SK-N-SH (cell line): ENCODE results near the gene JCHAIN. TPM values are rescaled to one million over a fixed set of nuclear protein-coding genes. Genes with fewer than 3 reads are reported as not detected.
A peak's percentile ranks its signal among the peaks of the same experiment; 100 is the strongest.

Experiments used
- CTCF ChIA-PET: fragments of 300-600, 350-600 bp; formaldehyde crosslinking; extraction: SDS; loops from one replicate; lab custom pipeline; 2021; lab: Yijun Ruan, JAX
- POLR2A ChIA-PET: fragments of 350-600 bp; sonication (Branson Sonifier 250); formaldehyde crosslinking; extraction: SDS; loops from one replicate; lab custom pipeline; 2020; ENCODE audit warnings: antibody characterized with exemption, inconsistent platforms; lab: Yijun Ruan, JAX
- DNase-seq: peaks from one replicate; pipeline ENCODE4 v3.0.0; 2012
- H2AFZ ChIP-seq: fragments of 200-600 bp; sonication (generic); 2 replicates; pipeline ENCODE4 v1.8.1; 2016; ENCODE audit warnings: antibody characterized with exemption, mild to moderate bottlenecking, low read depth
- H3F3A ChIP-seq: fragments of 200-600 bp; sonication (generic); replicated peaks from 2 replicates; pipeline ENCODE3; 2016; ENCODE audit warnings: antibody characterized with exemption, mild to moderate bottlenecking; ENCODE audit not compliant: insufficient read depth
- H3K27ac ChIP-seq, 2 experiments: fragments of 200-500 bp in 1 of 2; fragments of 200-600 bp in 1 of 2; sonication (Bioruptor generic) in 1 of 2; sonication (generic), shearing (Covaris generic) in 1 of 2; 2 replicates each; pipeline versions ENCODE4 v1.5.1 to v1.6.1; 2014 to 2016; ENCODE audit warnings: low read depth in 2 of 2, inconsistent platforms in 1 of 2, low read length in 1 of 2, mild to moderate bottlenecking in 1 of 2, mixed read lengths in 1 of 2
- H3K27me3 ChIP-seq: fragments of 200-600 bp; sonication (generic), shearing (Covaris generic); 2 replicates; pipeline ENCODE4 v1.6.1; 2016; ENCODE audit warnings: mixed run types; ENCODE audit not compliant: insufficient read depth
- H3K36me3 ChIP-seq, 2 experiments: fragments of 200-500 bp in 1 of 2; fragments of 200-600 bp in 1 of 2; sonication (Bioruptor generic) in 1 of 2; sonication (generic) in 1 of 2; replicated peaks in 1 of 2; 2 replicates each; pipeline versions ENCODE3 to v1.5.1; 2014 to 2016; ENCODE audit warnings: low read length in 1 of 2, mild to moderate bottlenecking in 1 of 2; ENCODE audit not compliant: insufficient read depth in 2 of 2, control insufficient read depth in 1 of 2
- H3K4me1 ChIP-seq, 2 experiments: fragments of 200-500 bp in 1 of 2; fragments of 200-600 bp in 1 of 2; sonication (Bioruptor generic) in 1 of 2; sonication (generic), shearing (Covaris generic) in 1 of 2; 2 replicates each; pipeline versions ENCODE4 v1.5.1 to v1.6.1; 2014 to 2016; ENCODE audit warnings: low read depth in 1 of 2, low read length in 1 of 2, mixed run types in 1 of 2; ENCODE audit not compliant: insufficient read depth in 2 of 2, control insufficient read depth in 1 of 2
- H3K4me2 ChIP-seq: fragments of 200-600 bp; sonication (generic), shearing (Covaris generic); 2 replicates; pipeline ENCODE4 v1.6.1; 2017; ENCODE audit warnings: mixed run types
- H3K4me3 ChIP-seq, 2 experiments: fragments of 200-500 bp in 1 of 2; fragments of 200-600 bp in 1 of 2; sonication (Bioruptor generic) in 1 of 2; sonication (generic), shearing (Covaris generic) in 1 of 2; 2 replicates each; pipeline versions ENCODE4 v1.5.1 to v1.8.1; 2014 to 2016; ENCODE audit warnings: low read depth in 2 of 2, inconsistent platforms in 1 of 2, low read length in 1 of 2, mild to moderate bottlenecking in 1 of 2, mixed read lengths in 1 of 2, moderate library complexity in 1 of 2
- H3K79me2 ChIP-seq: fragments of 200-600 bp; sonication (generic); 2 replicates; pipeline ENCODE4 v1.8.1; 2017; ENCODE audit warnings: mild to moderate bottlenecking; ENCODE audit not compliant: insufficient read depth
- H3K9ac ChIP-seq: fragments of 200-600 bp; sonication (generic); 2 replicates; pipeline ENCODE4 v1.6.1; 2017; ENCODE audit warnings: mixed run types
- H3K9me2 ChIP-seq: fragments of 200-600 bp; sonication (generic); 2 replicates; pipeline ENCODE4 v1.6.1; 2017; ENCODE audit warnings: mixed run types
- H3K9me3 ChIP-seq: fragments of 200-600 bp; sonication (generic); 2 replicates; pipeline ENCODE4 v1.6.1; 2017; ENCODE audit warnings: mixed run types, mild to moderate bottlenecking, moderate library complexity
- H4K20me1 ChIP-seq: fragments of 200-600 bp; sonication (generic); 2 replicates; pipeline ENCODE4 v1.6.1; 2017; ENCODE audit warnings: mild to moderate bottlenecking, mixed run types; ENCODE audit not compliant: insufficient read depth
- CHD2 ChIP-seq: fragments of 150-350 bp; IDR thresholded peaks from 2 replicates; pipeline ENCODE4 v1.6.1; 2018; ENCODE audit warnings: low read length; ENCODE audit not compliant: partially characterized antibody
- FOXJ3 ChIP-seq: sonication (generic); formaldehyde crosslinking; IDR thresholded peaks from 2 replicates; pipeline ENCODE4 v1.5.1; 2020; ENCODE audit warnings: mild to moderate bottlenecking, missing genetic modification reagents
- GABPA ChIP-seq: IDR thresholded peaks from 2 replicates; pipeline ENCODE4 v1.4.0; 2012; ENCODE audit warnings: low read depth, mild to moderate bottlenecking
- GATA2 ChIP-seq: sonication (generic); formaldehyde crosslinking; IDR thresholded peaks from 2 replicates; pipeline ENCODE4 v1.5.0; 2020; ENCODE audit warnings: mild to moderate bottlenecking, missing genetic modification reagents
- IRF3 ChIP-seq: fragments of 150-350 bp; IDR thresholded peaks from 2 replicates; pipeline ENCODE4 v1.6.1; 2016; ENCODE audit warnings: mild to moderate bottlenecking, low read depth, low read length
- NRF1 ChIP-seq: IDR thresholded peaks from 2 replicates; pipeline ENCODE4 v1.6.1; 2012; ENCODE audit warnings: low read depth, mild to moderate bottlenecking, low read length
- POLR2AphosphoS5 ChIP-seq: IDR thresholded peaks from 2 replicates; pipeline ENCODE4 v1.6.1; 2012; ENCODE audit warnings: low read depth, low read length
- RAD21 ChIP-seq: IDR thresholded peaks from 2 replicates; pipeline ENCODE4 v1.6.1; 2012; ENCODE audit warnings: mild to moderate bottlenecking, low read length
- REST ChIP-seq: IDR thresholded peaks from 2 replicates; pipeline ENCODE4 v1.6.1; 2012; ENCODE audit warnings: mild to moderate bottlenecking, low read depth, low read length, moderate library complexity
- RFX5 ChIP-seq: IDR thresholded peaks from 2 replicates; pipeline ENCODE4 v1.6.1; 2012; ENCODE audit warnings: mild to moderate bottlenecking, improper control_type of control experiment, low read length
- RXRA ChIP-seq: IDR thresholded peaks from 2 replicates; pipeline ENCODE4 v1.4.0; 2012; ENCODE audit warnings: low read depth, mild to moderate bottlenecking, borderline replicate concordance
- SMC3 ChIP-seq: IDR thresholded peaks from 2 replicates; pipeline ENCODE4 v1.6.1; 2012; ENCODE audit warnings: low read depth, low read length, improper control_type of control experiment
- TAF1 ChIP-seq: IDR thresholded peaks from 2 replicates; pipeline ENCODE4 v1.6.1; 2012; ENCODE audit warnings: low read depth, mild to moderate bottlenecking, low read length, moderate library complexity, borderline replicate concordance
- TEAD4 ChIP-seq: IDR thresholded peaks from 2 replicates; pipeline ENCODE4 v1.4.0; 2012; ENCODE audit warnings: mild to moderate bottlenecking, borderline replicate concordance; ENCODE audit not compliant: insufficient read depth
- YY1 ChIP-seq: IDR thresholded peaks from 2 replicates; pipeline ENCODE4 v1.4.0; 2012; ENCODE audit warnings: low read depth, mild to moderate bottlenecking
- ZBTB33 ChIP-seq: IDR thresholded peaks from 2 replicates; pipeline ENCODE4 v1.4.0; 2012; ENCODE audit warnings: low read depth, borderline replicate concordance
- WGBS: methylation state at CpG from one replicate; pipeline ENCODE4 v1.1.6; 2017; ENCODE audit warnings: low lambda C conversion rate; 5-methylcytosine and 5-hydroxymethylcytosine counted together
- polyA plus RNA-seq, 3 experiments: library from polyadenylated mRNA; depleted of rRNA; stranded (reverse); fragments of >200 nt; gene quantifications; 2 replicates each; pipeline ENCODE4 v1.2.3, GENCODE V29; 2012
- TF ChIP-seq, protein P1 (sequence below): fragments of 200-600 bp; sonication (generic); IDR thresholded peaks from 2 replicates; pipeline ENCODE4 v1.6.1; 2017; ENCODE audit warnings: antibody characterized with exemption, mild to moderate bottlenecking, moderate library complexity
- TF ChIP-seq, protein P2 (sequence below): IDR thresholded peaks from 2 replicates; pipeline ENCODE4 v1.4.0; 2012; ENCODE audit warnings: low read depth

The JCHAIN gene
- polyA plus RNA-seq, 1 of the 3 experiments (the other 2 are of a cell fraction), result 1.1 TPM

- TF ChIP-seq ZBTB33, result no peak
- TF ChIP-seq IRF3, result no peak
- no peak for TF ChIP-seq GABPA
- no peak for TF ChIP-seq GATA2 (CRISPR knock-in tag)
Measured at GRCh38 chr4:70704931-70705182, 38.5 kb upstream of the JCHAIN start (continued).

DNA sequence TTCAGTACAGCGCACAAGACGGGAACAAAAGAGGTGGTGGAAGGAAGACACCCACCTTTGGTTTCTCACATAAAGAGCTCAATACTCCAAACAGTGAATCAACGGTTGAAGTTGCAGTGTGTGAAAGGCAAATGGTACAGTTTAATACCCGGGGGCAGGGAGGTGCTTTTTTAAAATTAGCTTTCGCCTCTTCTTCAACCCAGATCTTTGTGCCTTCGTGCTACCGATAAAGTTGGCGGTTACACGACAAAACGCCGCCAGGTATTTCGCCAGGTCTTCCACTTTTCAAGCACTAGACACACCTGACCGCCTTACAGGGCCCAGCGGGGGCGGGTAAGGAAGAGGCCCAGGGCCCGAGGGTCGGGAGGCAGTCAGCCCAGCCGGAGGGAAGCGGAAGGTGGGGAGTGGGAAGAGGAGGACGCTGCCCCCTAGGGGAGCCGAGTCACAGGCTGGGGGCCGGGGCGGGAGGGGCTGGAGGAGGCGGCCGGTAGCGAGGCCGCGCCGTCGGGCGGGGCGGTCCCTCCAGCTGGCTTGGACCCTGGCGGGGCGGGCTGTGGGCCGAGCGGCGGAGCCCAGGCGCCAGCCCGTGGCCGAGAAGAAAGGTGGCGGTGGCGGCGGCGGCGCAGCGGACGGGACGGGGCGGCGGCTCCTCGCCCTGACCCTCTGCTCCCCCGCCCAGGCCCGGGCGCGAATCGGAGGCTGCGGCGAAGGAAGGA lies 38.1 kb upstream of the JCHAIN start:
- Histone ChIP-seq H3K9me3 (no peaks in the 10 kb centered on the region), H3K4me3 (peak overlapping the region; percentile 79 to 80), H3K9me2 (no peaks in the 10 kb centered on the region), H4K20me1 (no peaks in the 10 kb centered on the region), H3K9ac (peak overlapping the region; percentile 80), H2AFZ (peak overlapping the region; percentile 98), H3K27ac (peak overlapping the region; percentile 87 to 93), H3K4me1 (peaks cover 4 to 11% of the 10 kb centered on the region in 2 experiments; a peak in 3 of 4 replicates), H3K36me3 (no peaks in the 10 kb centered on the region), H3K4me2 (peak overlapping the region; percentile 71), H3K27me3 (no peaks in the 10 kb centered on the region), H3K79me2 (peaks cover 39% of the 10 kb centered on the region), H3F3A (peaks cover 36% of the 10 kb centered on the region)
- 4% methylated on average over 17 of the region's 58 CpGs for WGBS
- TF ChIP-seq REST, result no peak
- TF ChIP-seq, protein P1, sequence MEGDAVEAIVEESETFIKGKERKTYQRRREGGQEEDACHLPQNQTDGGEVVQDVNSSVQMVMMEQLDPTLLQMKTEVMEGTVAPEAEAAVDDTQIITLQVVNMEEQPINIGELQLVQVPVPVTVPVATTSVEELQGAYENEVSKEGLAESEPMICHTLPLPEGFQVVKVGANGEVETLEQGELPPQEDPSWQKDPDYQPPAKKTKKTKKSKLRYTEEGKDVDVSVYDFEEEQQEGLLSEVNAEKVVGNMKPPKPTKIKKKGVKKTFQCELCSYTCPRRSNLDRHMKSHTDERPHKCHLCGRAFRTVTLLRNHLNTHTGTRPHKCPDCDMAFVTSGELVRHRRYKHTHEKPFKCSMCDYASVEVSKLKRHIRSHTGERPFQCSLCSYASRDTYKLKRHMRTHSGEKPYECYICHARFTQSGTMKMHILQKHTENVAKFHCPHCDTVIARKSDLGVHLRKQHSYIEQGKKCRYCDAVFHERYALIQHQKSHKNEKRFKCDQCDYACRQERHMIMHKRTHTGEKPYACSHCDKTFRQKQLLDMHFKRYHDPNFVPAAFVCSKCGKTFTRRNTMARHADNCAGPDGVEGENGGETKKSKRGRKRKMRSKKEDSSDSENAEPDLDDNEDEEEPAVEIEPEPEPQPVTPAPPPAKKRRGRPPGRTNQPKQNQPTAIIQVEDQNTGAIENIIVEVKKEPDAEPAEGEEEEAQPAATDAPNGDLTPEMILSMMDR, result peak; percentile 53
- TF ChIP-seq RAD21, result peak; percentile 17; the same call in 1 of the 2 replicates
- TF ChIP-seq NRF1, result no peak
- no peak for TF ChIP-seq TEAD4
- peak; percentile 10 for TF ChIP-seq CHD2
- TF ChIP-seq TAF1, result peak; percentile 30
- TF ChIP-seq YY1, result 0 out of 2 replicates have a peak, but pooled peaks have one; percentile 11
- TF ChIP-seq SMC3, result no peak
- TF ChIP-seq, protein P2, sequence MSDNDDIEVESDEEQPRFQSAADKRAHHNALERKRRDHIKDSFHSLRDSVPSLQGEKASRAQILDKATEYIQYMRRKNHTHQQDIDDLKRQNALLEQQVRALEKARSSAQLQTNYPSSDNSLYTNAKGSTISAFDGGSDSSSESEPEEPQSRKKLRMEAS, result 0 out of 2 replicates have a peak, but pooled peaks have one; percentile 25
- TF ChIP-seq POLR2AphosphoS5, result peak; percentile 75
- TF ChIP-seq GABPA, result peak; percentile 27; the same call in 1 of the 2 replicates
- TF ChIP-seq RFX5, result no peak
- no peak for TF ChIP-seq RXRA
- peak; percentile 25; the same call in 1 of the 2 replicates for TF ChIP-seq FOXJ3 (CRISPR knock-in tag)
- CTCF ChIA-PET, result interaction anchor here (1.1 to 4.8 kb wide), 10 partner anchors 8 to 133 kb away, joined by 3 to 48 read pairs (median 5); partner anchors contain the start of genes RUFY3 and UTP3
- POLR2A ChIA-PET, result interaction anchor here (0.7 to 3.0 kb wide), 6 partner anchors 12 to 289 kb away, joined by 3 to 20 read pairs (median 6); partner anchors contain the start of genes DCK, RUFY3 and UTP3
- DNase-seq, result peak; percentile 94
